GM15510 (cell line): ENCODE results near the gene ZNF792.

Experiments used
- POLR2A ChIP-seq: IDR thresholded peaks from 3 replicates; pipeline ENCODE4 v1.6.1; 2011; ENCODE audit warnings: borderline replicate concordance; ENCODE audit not compliant: insufficient read length; ENCODE audit errors: extremely low read depth

ZNF792 gene

GRCh38 chr19:34963573-34964406 is at the start of gene ZNF792:
ZNF792 (minus strand) TSS chr19:34964229; CDS start chr19:34963662, 567 bp downstream.
- TF ChIP-seq POLR2A: peak; percentile 53

GRCh38 chr19:35013041-35013819 is 49.2 kb upstream of the ZNF792 start:
- no peak for TF ChIP-seq POLR2A

- no peak for TF ChIP-seq POLR2A
Measured at GRCh38 chr19:35011737-35012682, 48.0 kb upstream of the ZNF792 start.

GRCh38 chr19:35011091-35011689 is 47.2 kb upstream of the ZNF792 start:
- no peak for TF ChIP-seq POLR2A

GRCh38 chr19:35009424-35010415 is 45.7 kb upstream of the ZNF792 start:
- TF ChIP-seq POLR2A: no peak

- no peak for TF ChIP-seq POLR2A
Measured at GRCh38 chr19:35008891-35009341, 44.9 kb upstream of the ZNF792 start.

GRCh38 chr19:35006999-35007365 is 43.0 kb upstream of the ZNF792 start:
- TF ChIP-seq POLR2A: no peak

GRCh38 chr19:35006342-35006998 is 42.4 kb upstream of the ZNF792 start:
- no peak for TF ChIP-seq POLR2A

- TF ChIP-seq POLR2A: no peak
Measured at GRCh38 chr19:35005256-35005977, 41.4 kb upstream of the ZNF792 start.

- TF ChIP-seq POLR2A: no peak
Measured at GRCh38 chr19:35004517-35005255, 40.7 kb upstream of the ZNF792 start.

GRCh38 chr19:35002037-35002535 is 38.1 kb upstream of the ZNF792 start:
- no peak for TF ChIP-seq POLR2A
